Activated CD4-positive, alpha-beta memory T cell treated with anti-CD3 and anti-CD28 coated beads for 36 hours (primary cell): ENCODE measurements around the gene GALNT2. TPM values are rescaled to one million over a fixed set of nuclear protein-coding genes. Genes with fewer than 3 reads are reported as not detected.

Experiments
- CTCF ChIA-PET: fragments of 350-600 bp; sonication (Branson Sonifier 250); formaldehyde crosslinking; loops from one replicate; lab custom pipeline; 2021; ENCODE audit warnings: antibody characterized with exemption, inconsistent platforms; lab: Charles Lee
- POLR2A ChIA-PET: fragments of 350-600 bp; sonication (Branson Sonifier 250); formaldehyde crosslinking; loops from one replicate; lab custom pipeline; 2021; ENCODE audit warnings: antibody characterized with exemption; lab: Charles Lee
- DNase-seq: peaks from one replicate; pipeline ENCODE4 v3.0.0-alpha.2; 2020
- H3K27ac Mint-ChIP-seq: one replicate; pipeline ENCODE4 v1.8.0; 2021; ENCODE audit warnings: mixed read lengths
- H3K27me3 Mint-ChIP-seq: one replicate; pipeline ENCODE4 v1.8.0; 2021; ENCODE audit warnings: mixed read lengths
- H3K36me3 Mint-ChIP-seq: one replicate; pipeline ENCODE4 v1.8.0; 2021; ENCODE audit warnings: mixed read lengths
- H3K4me1 Mint-ChIP-seq: one replicate; pipeline ENCODE4 v1.8.0; 2021; ENCODE audit warnings: low read depth, mixed read lengths
- H3K4me3 Mint-ChIP-seq: one replicate; pipeline ENCODE4 v1.8.0; 2021; ENCODE audit warnings: mild to moderate bottlenecking, mixed read lengths
- H3K9me3 Mint-ChIP-seq: one replicate; pipeline ENCODE4 v1.8.0; 2021; ENCODE audit warnings: mixed read lengths
- intact Hi-C: fragments of 100-400 bp; cut with micrococcal nuclease; formaldehyde crosslinking; loops from one replicate; pipeline ENCODE4 v1.15.1; 2023
- total RNA-seq, 2 experiments: library from RNA; stranded (reverse); gene quantifications; one replicate each; pipeline ENCODE4 v1.2.3, GENCODE V29; 2021

GALNT2 gene
- total RNA-seq, 2 experiments from 2014 or later, result 49.5 to 51.0 TPM

GRCh38 chr1:230032516-230033281 is 34.3 kb upstream of the GALNT2 start:
- Mint-ChIP-seq H3K4me1 (peaks cover 21% of the 10 kb centered on the region), H3K27me3 (peaks cover 2% of the 10 kb centered on the region), H3K9me3 (peaks cover 9% of the 10 kb centered on the region), H3K27ac (no peak overlapping the region), H3K36me3 (peaks cover 4% of the 10 kb centered on the region), H3K4me3 (no peak overlapping the region)
- CTCF ChIA-PET, result no interaction called here
- intact Hi-C loops, result loop anchor here (5.0 kb wide), 1 partner anchor 70 kb away; no protein-coding TSS in a partner anchor
- DNase-seq, result no peak
- POLR2A ChIA-PET, result no interaction called here

GRCh38 chr1:230037261-230037660 is 29.8 kb upstream of the GALNT2 start:
- no peak overlapping the region for H3K27ac Mint-ChIP-seq
- peaks cover 7% of the 10 kb centered on the region for H3K27me3 Mint-ChIP-seq
- intact Hi-C loops, result no loop called here
- POLR2A ChIA-PET, result no interaction called here
- peaks cover 4% of the 10 kb centered on the region for H3K4me1 Mint-ChIP-seq
- DNase-seq, result no peak
- peaks cover 9% of the 10 kb centered on the region for H3K9me3 Mint-ChIP-seq
- CTCF ChIA-PET, result interaction anchor here (0.6 to 0.7 kb wide), 2 partner anchors 73 to 129 kb away, joined by 3 read pairs; no protein-coding TSS in a partner anchor
- H3K4me3 Mint-ChIP-seq, result no peak overlapping the region
- peaks cover 4% of the 10 kb centered on the region for H3K36me3 Mint-ChIP-seq

- H3K36me3 Mint-ChIP-seq, result peaks cover 4% of the 10 kb centered on the region
- peaks cover 9% of the 10 kb centered on the region for H3K9me3 Mint-ChIP-seq
- H3K4me1 Mint-ChIP-seq, result peaks cover 4% of the 10 kb centered on the region
- no peak overlapping the region for H3K27ac Mint-ChIP-seq
- intact Hi-C loops, result no loop called here
- DNase-seq, result no peak
- ChIA-PET POLR2A (no interaction called here), CTCF (no interaction called here)
- H3K27me3 Mint-ChIP-seq, result peaks cover 25% of the 10 kb centered on the region
- H3K4me3 Mint-ChIP-seq, result no peak overlapping the region
These were observed 26.6 kb upstream of the GALNT2 start for GRCh38 chr1:230040440-230040839.

- H3K27ac Mint-ChIP-seq, result no peak overlapping the region
- H3K9me3 Mint-ChIP-seq, result no peaks in the 10 kb centered on the region
- no peaks in the 10 kb centered on the region for H3K4me1 Mint-ChIP-seq
- ChIA-PET CTCF (no interaction called here), POLR2A (no interaction called here)
- DNase-seq, result no peak
- no peaks in the 10 kb centered on the region for H3K36me3 Mint-ChIP-seq
- H3K27me3 Mint-ChIP-seq, result peaks cover 23% of the 10 kb centered on the region
- intact Hi-C loops, result no loop called here
- H3K4me3 Mint-ChIP-seq, result no peak overlapping the region
These were observed 24.0 kb upstream of the GALNT2 start for GRCh38 chr1:230043081-230043480.

- H3K4me1 Mint-ChIP-seq, result no peaks in the 10 kb centered on the region
- H3K36me3 Mint-ChIP-seq, result no peaks in the 10 kb centered on the region
- POLR2A ChIA-PET, result no interaction called here
- no peak overlapping the region for H3K27ac Mint-ChIP-seq
- CTCF ChIA-PET, result no interaction called here
- no peak for DNase-seq
- peaks cover 21% of the 10 kb centered on the region for H3K27me3 Mint-ChIP-seq
- H3K9me3 Mint-ChIP-seq, result no peaks in the 10 kb centered on the region
- no peak overlapping the region for H3K4me3 Mint-ChIP-seq
- intact Hi-C loops, result no loop called here
These were observed 22.3 kb upstream of the GALNT2 start for GRCh38 chr1:230044729-230045128.

GRCh38 chr1:230047114-230047865 is 19.7 kb upstream of the GALNT2 start:
- ChIA-PET CTCF (no interaction called here), POLR2A (no interaction called here)
- Mint-ChIP-seq H3K9me3 (no peaks in the 10 kb centered on the region), H3K36me3 (no peaks in the 10 kb centered on the region), H3K4me3 (no peak overlapping the region), H3K27ac (no peak overlapping the region), H3K27me3 (peaks cover 18% of the 10 kb centered on the region), H3K4me1 (peaks cover 4% of the 10 kb centered on the region)
- intact Hi-C loops, result no loop called here
- no peak for DNase-seq

GRCh38 chr1:230048322-230048721 is 18.7 kb upstream of the GALNT2 start:
- Mint-ChIP-seq H3K27ac (no peak overlapping the region), H3K9me3 (no peaks in the 10 kb centered on the region), H3K4me1 (peaks cover 4% of the 10 kb centered on the region), H3K27me3 (peaks cover 11% of the 10 kb centered on the region), H3K36me3 (no peaks in the 10 kb centered on the region), H3K4me3 (no peak overlapping the region)
- DNase-seq, result no peak
- intact Hi-C loops, result no loop called here
- POLR2A ChIA-PET, result no interaction called here
- CTCF ChIA-PET, result no interaction called here

GRCh38 chr1:230048922-230049321 is 18.1 kb upstream of the GALNT2 start:
- intact Hi-C loops, result no loop called here
- H3K27me3 Mint-ChIP-seq, result peaks cover 6% of the 10 kb centered on the region
- H3K36me3 Mint-ChIP-seq, result no peaks in the 10 kb centered on the region
- no peaks in the 10 kb centered on the region for H3K9me3 Mint-ChIP-seq
- no peak overlapping the region for H3K27ac Mint-ChIP-seq
- H3K4me3 Mint-ChIP-seq, result no peak overlapping the region
- peaks cover 4% of the 10 kb centered on the region for H3K4me1 Mint-ChIP-seq
- CTCF ChIA-PET, result no interaction called here
- DNase-seq, result no peak
- POLR2A ChIA-PET, result no interaction called here

GRCh38 chr1:230049731-230050130 is 17.3 kb upstream of the GALNT2 start:
- no peak overlapping the region for H3K4me3 Mint-ChIP-seq
- POLR2A ChIA-PET, result no interaction called here
- H3K36me3 Mint-ChIP-seq, result no peaks in the 10 kb centered on the region
- no peak for DNase-seq
- H3K27me3 Mint-ChIP-seq, result peaks cover 6% of the 10 kb centered on the region
- no peaks in the 10 kb centered on the region for H3K9me3 Mint-ChIP-seq
- no peak overlapping the region for H3K27ac Mint-ChIP-seq
- intact Hi-C loops, result no loop called here
- CTCF ChIA-PET, result interaction anchor here (0.6 kb wide), 1 partner anchor 109 kb away, joined by 3 read pairs; no protein-coding TSS in a partner anchor
- H3K4me1 Mint-ChIP-seq, result peaks cover 4% of the 10 kb centered on the region

- no peak for DNase-seq
- H3K4me1 Mint-ChIP-seq, result peaks cover 4% of the 10 kb centered on the region
- H3K9me3 Mint-ChIP-seq, result no peaks in the 10 kb centered on the region
- ChIA-PET CTCF (no interaction called here), POLR2A (no interaction called here)
- H3K36me3 Mint-ChIP-seq, result no peaks in the 10 kb centered on the region
- H3K27ac Mint-ChIP-seq, result no peak overlapping the region
- H3K4me3 Mint-ChIP-seq, result no peak overlapping the region
- intact Hi-C loops, result no loop called here
- no peaks in the 10 kb centered on the region for H3K27me3 Mint-ChIP-seq
These were observed 15.9 kb upstream of the GALNT2 start for GRCh38 chr1:230050973-230051735.

- Mint-ChIP-seq H3K27ac (no peak overlapping the region), H3K4me1 (peaks cover 4% of the 10 kb centered on the region), H3K36me3 (no peaks in the 10 kb centered on the region), H3K4me3 (no peak overlapping the region), H3K9me3 (no peaks in the 10 kb centered on the region), H3K27me3 (no peaks in the 10 kb centered on the region)
- intact Hi-C loops, result no loop called here
- DNase-seq, result no peak
- ChIA-PET POLR2A (no interaction called here), CTCF (no interaction called here)
These were observed 15.0 kb upstream of the GALNT2 start for GRCh38 chr1:230052018-230052417.

GRCh38 chr1:230052665-230053064 is 14.4 kb upstream of the GALNT2 start:
- H3K4me1 Mint-ChIP-seq, result peaks cover 4% of the 10 kb centered on the region
- no peaks in the 10 kb centered on the region for H3K9me3 Mint-ChIP-seq
- intact Hi-C loops, result no loop called here
- no peak for DNase-seq
- H3K4me3 Mint-ChIP-seq, result no peak overlapping the region
- ChIA-PET CTCF (no interaction called here), POLR2A (no interaction called here)
- peaks cover 5% of the 10 kb centered on the region for H3K27me3 Mint-ChIP-seq
- H3K27ac Mint-ChIP-seq, result no peak overlapping the region
- H3K36me3 Mint-ChIP-seq, result no peaks in the 10 kb centered on the region
